Measurements from ENCODE around the gene FOXJ1.

DNA sequence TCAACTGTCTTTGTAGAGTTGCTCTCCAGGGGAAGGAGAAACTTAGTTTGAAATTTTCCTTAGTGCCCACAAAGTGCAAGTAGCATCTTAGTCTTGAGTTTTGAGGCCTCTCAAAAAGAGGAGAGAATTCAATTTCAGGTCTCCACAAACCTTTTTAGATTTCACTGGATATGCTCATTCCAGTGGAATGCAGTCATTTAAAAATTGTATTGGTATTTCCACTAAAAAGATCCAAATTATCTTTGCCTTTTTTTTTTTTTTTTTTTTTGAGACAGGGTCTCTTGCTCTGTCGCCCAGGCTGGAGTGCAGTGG, 6.9 kb upstream of the FOXJ1 start:
- TF ChIP-seq, protein P1, sequence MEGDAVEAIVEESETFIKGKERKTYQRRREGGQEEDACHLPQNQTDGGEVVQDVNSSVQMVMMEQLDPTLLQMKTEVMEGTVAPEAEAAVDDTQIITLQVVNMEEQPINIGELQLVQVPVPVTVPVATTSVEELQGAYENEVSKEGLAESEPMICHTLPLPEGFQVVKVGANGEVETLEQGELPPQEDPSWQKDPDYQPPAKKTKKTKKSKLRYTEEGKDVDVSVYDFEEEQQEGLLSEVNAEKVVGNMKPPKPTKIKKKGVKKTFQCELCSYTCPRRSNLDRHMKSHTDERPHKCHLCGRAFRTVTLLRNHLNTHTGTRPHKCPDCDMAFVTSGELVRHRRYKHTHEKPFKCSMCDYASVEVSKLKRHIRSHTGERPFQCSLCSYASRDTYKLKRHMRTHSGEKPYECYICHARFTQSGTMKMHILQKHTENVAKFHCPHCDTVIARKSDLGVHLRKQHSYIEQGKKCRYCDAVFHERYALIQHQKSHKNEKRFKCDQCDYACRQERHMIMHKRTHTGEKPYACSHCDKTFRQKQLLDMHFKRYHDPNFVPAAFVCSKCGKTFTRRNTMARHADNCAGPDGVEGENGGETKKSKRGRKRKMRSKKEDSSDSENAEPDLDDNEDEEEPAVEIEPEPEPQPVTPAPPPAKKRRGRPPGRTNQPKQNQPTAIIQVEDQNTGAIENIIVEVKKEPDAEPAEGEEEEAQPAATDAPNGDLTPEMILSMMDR (IDR thresholded peaks at IDR 0.05) = no peak
- TF ChIP-seq POLR2A (IDR thresholded peaks at IDR 0.05) = no peak
